Ramos (cell line): ENCODE data around the gene SNURF.
"Not testable (repeated sequence)": the region's sequence is repeated elsewhere in the genome, so short reads cannot be mapped to it uniquely, and the experiment has no call there.

Experiments
- in situ Hi-C: fragments of 300-500 bp; cut with MboI; formaldehyde crosslinking; loops from one replicate; pipeline ENCODE4 v1.14.3; 2022; ENCODE audit warnings: low sequenced_read_pairs; ENCODE audit not compliant: unreplicated experiment

SNURF gene, protein sequence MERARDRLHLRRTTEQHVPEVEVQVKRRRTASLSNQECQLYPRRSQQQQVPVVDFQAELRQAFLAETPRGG

DNA sequence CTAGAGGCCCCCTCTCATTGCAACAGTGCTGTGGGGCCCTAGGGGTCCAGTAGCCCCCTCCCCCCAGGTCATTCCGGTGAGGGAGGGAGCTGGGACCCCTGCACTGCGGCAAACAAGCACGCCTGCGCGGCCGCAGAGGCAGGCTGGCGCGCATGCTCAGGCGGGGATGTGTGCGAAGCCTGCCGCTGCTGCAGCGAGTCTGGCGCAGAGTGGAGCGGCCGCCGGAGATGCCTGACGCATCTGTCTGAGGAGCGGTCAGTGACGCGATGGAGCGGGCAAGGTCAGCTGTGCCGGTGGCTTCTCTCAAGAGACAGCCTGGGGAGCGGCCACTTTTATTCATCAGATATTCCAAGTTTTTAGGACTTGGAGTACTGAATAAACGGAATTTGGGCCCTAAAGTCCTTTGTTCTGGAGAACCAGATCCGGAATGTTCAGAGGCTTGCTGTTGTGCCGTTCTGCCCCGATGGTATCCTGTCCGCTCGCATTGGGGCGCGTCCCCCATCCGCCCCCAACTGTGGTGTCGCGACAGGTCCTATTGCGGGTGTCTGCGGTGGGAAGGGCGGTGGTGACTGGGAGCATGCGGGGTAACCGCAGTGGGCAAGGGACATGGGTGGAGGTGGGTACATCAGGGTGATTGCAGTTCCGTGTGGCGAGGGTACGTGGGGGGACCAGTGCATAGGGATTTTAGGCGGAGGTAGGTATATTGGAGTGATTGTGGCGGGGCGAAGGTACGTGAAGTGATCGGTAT is at the start of gene SNURF, which contains the start of gene SNRPN:
Gene SNURF, plus strand, starts transcription at position 205 of the 748 bp plus-strand sequence. Its CDS starts 62 bp downstream, at position 267.
Gene SNRPN, plus strand, starts transcription at position 205 of the 748 bp plus-strand sequence. CDS start 19,467 bp downstream, outside the sequence.
- in situ Hi-C loops = no loop called here

DNA sequence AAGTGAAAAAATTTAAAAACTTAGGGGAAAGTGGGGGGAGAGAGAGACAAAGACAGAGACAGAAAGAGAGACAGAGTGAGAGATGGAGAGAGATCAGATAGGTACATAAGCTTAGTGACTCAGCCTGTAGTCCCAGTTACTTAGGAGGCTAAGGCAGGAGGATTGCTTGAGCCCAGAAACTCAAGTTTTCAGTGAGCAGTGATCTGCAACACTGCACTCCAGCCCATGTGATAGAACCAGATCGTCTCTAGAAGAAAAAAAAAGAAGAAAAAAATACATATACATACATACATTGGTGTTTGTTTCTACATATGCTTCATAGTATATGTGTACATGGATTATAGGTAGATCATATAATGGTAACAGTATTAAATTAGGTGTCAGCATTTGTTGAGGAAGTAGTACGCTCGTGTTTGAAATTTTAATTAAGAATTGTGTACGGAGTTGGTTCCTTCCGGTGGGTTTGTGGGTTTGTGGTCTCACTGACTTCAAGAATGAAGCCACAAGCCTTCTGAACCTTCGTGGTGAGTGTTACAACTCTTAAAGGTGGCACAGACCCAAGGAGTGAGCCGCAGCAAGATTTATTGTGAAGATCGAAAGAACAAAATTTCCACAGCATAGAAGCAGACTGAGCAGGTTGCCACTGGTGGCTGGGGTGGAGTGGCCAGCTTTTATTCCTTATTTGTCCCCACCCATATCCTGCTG is 38.3 kb upstream of the SNURF start:
- in situ Hi-C loops = no loop called here

DNA sequence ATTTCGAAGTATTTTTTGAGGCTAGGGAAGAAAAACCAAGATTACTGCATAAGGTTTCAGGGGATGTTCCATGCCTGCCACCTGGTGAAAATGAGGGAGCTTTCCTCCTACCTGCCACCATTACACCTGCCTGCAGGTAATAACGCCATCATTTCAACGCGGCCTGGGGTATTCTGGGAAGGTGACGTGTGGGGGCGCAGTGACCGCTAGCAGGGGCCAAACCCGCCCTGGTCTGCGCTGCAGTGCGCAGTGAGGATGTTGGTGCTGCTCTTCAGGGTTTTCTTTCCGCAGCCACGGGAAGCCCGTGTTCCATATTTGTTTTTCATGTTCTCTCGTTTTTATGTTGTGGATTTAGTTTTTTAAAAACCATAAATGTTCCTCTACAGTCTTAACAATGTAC is 37.4 kb upstream of the SNURF start:
- in situ Hi-C loops = no loop called here

DNA sequence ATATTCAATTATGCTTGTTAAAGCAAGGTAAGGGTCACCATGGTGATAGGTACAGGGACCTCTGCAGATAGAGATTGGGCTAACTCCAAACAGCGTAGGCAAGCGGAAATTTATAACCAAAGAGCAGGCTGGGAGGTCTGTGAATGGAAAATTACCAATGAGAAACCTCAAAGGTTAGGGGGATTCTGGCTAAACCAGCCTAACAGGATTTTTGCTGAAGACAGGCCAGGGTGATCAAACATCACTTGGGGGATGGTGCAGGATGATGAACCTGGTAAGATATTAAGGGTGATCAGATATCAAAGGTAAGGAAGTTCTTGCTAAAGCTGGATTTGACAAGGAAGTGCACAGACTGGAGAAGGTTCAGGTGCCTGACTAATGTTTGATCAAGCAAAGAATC is 35.3 kb upstream of the SNURF start:
- in situ Hi-C loops = no loop called here

DNA sequence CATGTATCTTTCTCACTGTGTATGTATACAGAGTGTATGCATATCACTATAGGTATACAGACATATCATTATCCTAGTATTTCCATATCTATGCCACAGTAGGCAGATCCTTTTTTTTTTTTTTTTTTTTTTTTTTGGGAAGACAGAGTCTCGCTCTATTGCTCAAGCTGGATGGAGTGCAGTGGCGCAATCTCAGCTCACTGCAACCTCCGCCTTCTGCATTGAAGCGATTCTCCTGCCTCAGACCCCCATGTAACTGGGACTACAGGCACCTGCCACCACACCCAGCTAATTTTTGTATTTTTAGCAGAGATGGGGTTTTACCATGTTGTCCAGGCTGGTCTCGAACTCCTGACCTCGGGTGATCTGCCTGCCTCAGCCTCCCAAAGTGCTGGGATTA is 32.0 kb upstream of the SNURF start:
- in situ Hi-C loops = not testable (repeated sequence)

DNA sequence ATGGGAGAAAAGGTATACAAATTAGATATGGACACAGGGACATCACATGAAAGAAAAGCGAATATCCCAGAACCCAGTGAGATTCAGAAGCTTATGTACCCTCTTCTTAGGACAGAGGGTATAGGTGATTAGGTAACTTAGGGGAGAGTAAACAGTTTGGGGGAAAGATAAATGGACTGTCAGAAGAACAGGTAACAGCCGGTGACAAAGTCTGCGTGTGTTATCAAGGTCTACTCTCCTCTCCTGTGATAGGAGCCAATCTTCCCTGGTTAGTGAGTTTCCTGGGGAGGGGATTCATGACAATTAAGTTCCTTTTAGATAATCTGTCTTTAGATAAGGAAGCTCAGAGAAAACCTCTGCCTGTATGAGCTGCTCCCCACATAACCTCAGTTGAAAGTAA is 30.6 kb upstream of the SNURF start:
- in situ Hi-C loops = no loop called here

DNA sequence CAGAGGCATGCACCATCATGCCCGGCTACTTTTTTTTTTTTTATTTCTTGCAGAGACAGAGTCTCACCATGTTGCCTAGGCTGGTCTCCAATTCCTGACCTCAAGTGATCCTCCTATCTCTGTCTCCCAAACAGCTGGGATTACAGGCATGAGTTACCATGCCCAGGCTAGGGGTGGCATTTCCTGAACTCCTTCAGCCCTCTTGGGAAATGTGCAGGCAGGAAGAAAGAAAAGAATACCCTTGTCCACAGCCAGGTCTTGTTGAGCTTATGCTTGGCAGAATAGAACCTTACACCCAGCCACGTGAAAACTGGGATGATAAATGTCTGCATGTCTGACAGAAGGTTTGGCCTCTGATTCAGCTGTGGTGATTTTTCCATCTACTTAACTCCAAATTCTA is 30.2 kb upstream of the SNURF start:
- in situ Hi-C loops = no loop called here

DNA sequence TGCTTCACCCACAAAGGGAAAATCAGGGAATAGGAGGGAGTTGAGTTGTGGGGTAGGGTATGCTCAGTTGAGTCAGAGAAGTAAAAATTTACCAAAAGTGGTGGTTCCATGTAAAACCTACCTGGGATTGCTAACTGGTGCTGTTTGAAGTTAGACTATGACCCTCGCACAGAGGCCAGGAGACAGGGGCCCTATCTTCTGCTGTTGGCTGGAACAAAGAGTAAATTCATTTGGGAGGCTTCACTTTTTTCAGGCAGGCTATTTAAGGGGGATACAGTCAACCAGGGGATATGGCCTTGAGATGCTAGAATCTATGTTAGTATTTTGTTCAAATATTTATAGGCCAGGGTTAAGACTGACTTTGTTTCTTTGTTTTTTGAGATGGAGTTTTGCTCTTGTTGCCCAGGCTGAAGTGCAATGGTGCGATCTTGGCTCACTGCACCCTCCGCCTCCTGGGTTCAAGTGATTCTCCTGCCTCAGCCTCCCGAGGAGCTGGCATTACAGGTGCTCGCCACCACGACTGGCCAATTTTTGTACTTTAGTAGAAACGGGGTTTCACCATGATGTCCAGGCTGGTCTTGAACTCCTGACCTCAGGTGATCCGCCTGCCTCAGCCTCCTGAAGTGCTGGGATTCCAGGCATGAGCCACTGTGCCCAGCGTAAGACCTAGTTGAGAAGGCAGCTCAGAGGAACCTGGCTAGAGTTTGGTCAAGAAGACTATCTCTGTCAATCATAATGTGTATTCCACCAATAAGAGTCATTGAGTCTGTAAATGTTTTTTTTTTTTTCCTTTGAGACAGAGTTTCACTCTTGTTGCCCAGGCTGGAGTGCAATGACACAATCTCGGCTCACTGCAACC is 22.7 kb upstream of the SNURF start:
- in situ Hi-C loops = not testable (repeated sequence)

DNA sequence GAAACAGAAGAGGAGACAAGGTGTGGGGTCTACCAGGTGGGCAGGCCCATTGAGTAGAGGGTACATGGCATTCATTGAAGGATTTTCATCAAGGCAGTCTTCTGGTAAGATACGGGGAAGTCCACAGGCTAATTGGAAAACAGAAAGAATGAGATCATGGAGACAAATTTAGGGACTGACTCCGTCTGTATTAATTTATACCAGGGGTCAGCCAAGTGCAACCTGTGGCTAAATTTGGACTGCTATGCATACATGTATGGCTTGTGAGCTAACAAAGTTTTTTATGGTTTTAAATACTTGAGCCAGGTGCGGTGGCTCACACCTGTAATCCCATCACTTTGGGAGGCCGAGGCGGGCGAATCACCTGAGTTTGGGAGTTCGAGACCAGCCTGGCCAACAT is 21.1 kb upstream of the SNURF start:
- in situ Hi-C loops = no loop called here

DNA sequence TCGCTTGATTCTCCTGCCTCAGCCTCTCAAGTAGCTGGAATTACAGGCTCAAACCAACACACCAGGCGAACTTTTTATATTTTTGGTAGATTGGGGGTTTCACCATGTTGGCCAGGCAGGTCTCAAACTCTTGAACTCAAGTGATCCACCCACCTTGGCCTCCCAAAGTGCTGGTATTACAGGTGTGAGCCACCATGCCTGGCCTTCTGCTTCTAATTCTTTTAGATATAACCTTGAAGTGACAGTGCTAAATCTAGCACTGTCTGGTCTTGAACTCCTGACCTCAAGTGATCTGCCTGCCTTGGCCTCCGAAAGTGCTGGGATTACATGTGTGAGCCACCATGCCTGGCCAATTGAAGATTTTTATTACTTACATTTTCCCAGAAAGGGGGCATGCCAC is 16.6 kb upstream of the SNURF start:
- in situ Hi-C loops = not testable (repeated sequence)

DNA sequence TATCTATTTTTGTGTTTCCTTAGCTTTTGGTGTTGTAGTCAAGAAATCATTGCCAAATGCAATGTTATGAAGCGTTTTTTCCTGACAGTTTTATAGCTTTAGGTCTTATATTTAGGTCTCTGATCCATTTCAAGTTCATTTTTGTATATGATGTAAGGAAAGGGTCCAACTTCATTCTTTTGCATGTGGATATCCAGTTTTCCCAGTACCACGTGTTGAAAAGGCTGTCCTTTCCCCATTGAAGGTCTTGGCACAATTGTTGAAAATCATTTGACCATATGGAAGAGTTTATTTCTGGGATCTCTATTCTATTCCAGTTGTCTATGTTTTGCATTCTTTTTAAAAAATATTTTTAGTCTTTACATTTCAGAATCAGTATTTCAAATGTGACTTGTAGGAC is 14.6 kb upstream of the SNURF start:
- in situ Hi-C loops = no loop called here

DNA sequence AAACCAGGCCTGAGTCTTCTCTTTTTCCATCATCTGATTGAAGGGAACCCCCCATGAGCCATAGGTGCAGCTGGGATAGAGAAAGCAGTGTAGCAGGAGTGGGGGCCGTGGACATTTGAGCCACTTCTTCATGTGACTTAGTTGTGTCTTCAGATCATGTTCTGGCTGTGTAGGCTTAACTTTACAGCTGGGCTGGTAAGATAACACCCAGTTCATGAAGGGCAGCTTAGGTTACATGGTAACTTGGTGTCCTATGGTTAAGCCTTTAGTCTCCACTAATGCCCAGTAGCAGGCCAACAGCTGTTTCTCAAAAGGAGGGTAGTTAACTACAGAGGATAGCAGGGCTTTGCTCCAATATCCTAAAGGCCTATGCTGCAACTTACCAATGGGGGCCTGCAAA is 11.4 kb upstream of the SNURF start:
- in situ Hi-C loops = no loop called here

DNA sequence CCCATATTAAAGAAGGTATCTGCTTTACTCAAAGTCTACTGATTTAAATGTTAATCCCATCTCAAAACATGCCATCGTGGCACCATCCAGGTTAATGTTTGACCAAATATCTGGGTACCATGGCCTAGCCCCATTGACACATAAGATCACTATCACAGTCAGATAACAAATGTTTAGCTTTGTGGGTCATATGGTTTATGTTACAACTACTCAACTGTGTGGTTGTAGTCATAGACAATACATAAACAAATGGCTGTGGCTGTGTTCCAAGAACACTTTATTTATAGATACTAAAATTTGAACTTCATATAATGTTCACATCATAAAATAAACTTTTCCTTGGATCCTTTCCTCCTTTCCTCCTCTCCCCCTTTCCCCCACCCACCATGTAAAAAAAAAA is 9.8 kb upstream of the SNURF start:
- in situ Hi-C loops = no loop called here

DNA sequence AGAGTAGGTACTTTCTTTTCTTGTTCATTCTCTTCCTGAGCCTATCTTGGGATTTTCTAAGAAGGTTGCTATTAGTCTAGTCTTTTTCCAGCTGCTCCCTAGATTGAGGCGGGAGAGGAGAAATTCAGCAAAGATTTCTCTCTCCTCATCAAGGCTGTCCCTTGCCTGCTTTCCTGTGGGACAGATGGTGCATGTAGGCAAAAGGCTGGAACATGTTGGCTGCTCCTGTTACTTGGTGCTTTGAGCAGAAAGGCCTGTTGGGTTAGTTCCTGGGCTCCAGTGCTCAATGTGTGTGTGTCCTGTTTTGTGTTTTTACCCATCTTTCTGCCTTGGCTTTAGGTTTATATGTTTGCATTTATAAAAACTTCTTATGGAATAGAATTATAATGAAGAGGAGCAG is 9.1 kb upstream of the SNURF start:
- in situ Hi-C loops = no loop called here

DNA sequence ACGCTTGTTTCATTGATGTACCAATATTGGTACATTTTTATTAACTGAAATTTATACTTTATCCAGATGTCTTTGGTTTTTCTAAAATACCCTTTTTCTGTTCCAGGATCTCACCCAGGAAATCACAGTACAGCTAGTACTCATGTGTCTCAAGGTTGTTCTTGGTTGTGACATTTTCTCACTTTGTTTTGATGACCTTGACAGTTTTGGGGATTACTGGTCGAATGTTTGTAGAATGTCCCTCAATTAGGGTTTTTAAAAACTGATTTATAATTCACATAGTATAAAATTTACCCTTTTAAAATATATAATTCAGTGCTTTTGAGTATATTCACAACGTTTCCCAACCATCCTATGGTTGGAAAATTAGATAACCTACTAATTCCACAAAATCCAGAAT is 6.3 kb upstream of the SNURF start:
- in situ Hi-C loops = no loop called here

DNA sequence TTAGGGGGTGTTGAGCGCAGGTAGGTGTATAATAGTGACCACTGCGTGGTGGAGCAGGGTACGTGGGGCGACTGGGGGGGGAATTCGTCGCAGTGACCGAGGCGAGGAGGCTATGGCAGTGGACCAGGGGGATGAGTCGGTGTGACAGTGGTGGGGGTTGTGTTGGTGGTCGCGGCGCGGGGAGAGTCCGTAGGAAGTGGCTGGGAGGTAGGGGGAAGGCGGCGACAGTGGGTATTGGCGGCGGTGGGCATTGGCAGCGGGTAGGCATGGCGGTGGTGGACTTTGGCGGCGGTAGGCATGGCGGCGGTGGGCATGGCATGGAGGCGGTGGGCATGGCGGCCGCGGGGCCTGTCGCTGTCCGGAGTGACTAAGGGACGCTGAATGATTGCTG is 739 bp downstream of the SNURF start:
- in situ Hi-C loops = no loop called here

DNA sequence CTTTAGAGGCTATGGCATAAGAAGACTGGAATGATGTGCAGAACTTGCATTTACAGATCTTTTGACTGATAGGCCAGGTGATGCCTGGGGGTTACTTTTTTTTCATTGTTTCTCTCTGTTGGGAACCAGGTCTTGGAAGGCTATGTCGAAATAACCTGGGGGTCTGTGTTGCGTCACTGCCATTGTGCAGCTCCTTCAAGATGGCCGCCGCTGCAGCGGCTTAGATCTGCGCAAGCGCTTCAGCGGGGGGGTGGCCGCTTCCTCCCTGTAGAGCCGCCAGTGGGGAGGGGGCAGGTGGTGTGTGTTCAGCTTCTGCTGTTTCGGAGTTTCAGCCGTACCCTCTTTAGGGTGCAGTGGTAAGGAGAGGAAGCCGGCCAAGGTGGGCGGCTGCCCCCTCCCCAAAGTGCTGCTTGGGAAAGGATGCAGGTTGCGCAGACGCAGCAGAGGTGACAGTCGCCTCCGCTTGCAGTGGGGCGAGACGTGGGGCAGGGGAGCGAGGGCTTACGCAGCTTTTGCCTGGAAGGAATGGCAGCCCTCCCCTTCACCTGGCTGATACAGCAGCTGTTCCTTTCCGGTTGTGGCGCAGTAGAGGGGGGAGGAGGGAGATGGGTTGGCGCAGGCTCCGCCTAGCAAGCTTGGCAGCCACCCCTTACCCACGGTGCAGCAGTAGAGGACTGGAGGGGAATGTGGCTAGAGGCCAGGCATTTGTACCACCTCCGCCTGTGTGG is 1.5 kb downstream of the SNURF start:
- in situ Hi-C loops = no loop called here

DNA sequence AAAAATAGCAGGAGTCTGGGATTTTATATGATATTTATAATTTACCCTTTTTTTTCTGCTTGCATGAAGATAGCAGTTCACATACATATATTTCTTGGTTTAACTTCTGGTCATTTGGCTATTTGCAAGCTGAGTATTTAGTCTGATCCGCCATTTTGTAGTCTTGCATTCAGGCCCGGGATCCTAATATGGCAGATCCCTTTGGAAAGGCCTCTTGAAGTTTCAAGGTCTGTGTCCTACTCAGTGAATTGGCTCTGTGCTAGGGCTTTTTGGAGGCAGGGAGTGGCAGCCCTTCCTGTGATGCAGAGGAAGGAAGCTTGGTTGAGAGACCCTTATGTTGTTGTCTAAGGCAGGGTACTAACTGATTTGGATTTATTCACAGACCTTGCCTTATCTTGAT is 2.9 kb downstream of the SNURF start:
- in situ Hi-C loops = no loop called here

DNA sequence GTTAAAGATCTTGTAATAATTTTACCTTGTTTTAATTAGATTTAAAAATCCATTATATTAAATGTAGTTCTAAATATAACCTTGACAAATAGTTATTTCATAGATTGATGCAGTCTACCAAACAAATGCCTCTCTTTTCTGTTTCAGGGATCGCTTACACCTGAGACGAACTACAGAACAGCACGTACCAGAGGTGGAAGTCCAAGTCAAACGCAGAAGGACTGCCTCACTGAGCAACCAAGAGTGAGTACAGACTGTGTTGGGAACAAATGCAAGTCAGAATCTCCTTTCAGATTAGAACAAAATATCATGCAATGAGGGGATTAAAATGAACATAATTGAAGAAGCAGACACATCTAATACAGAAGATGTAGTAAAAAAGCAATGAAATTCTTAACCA is 7.2 kb downstream of the SNURF start:
- in situ Hi-C loops = no loop called here

DNA sequence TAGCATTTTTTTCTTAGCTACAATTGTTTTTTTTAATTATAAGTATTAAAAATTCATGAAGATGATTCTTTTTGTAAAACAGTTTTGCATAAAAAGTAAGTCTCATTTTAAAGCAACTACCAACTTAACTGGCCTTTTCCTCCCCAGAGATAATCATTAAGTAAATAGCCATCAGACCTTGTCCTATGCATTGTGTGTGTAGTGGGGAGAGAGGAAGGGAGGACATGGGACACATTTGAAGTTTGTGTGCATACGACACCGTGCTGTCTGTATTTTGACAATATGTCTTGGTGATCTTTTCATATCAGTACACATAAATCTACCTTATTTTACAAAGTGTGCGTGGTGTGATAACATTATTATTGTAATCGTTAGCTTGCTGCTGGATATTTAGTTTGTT is 8.1 kb downstream of the SNURF start:
- in situ Hi-C loops = no loop called here
